Measurements from ENCODE around the gene RBBP4.
"Not testable (repeated sequence)": the region's sequence is repeated elsewhere in the genome, so short reads cannot be mapped to it uniquely, and the experiment has no call there.

RBBP4 gene

GRCh38 chr1:32695098-32695904, 44.3 kb downstream of the RBBP4 start:
- DNase-seq = no peak

GRCh38 chr1:32696041-32696440, 45.0 kb downstream of the RBBP4 start:
- DNase-seq = no peak

DNA sequence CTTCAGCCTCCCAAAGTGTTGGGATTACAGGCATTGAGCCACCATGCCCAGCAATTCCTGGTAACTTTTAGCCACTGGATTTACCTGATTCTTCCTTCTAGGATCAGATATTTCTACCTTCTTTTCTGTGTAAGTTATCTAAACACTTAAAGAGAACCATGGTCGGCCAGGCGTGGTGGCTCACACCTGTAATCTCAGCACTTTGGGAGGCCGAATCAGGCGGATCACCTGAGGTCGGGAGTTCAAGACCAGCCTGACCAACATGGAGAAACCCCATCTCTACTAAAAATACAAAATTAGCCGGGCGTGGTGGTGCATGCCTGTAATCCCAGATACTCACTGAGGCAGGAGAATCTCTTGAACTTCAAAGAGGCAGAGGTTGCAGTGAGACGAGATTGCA, 46.0 kb downstream of the RBBP4 start:
- DNase-seq = not testable (repeated sequence)

- no peak for DNase-seq
These were observed 50.5 kb downstream of the RBBP4 start for GRCh38 chr1:32701421-32701911.

DNA sequence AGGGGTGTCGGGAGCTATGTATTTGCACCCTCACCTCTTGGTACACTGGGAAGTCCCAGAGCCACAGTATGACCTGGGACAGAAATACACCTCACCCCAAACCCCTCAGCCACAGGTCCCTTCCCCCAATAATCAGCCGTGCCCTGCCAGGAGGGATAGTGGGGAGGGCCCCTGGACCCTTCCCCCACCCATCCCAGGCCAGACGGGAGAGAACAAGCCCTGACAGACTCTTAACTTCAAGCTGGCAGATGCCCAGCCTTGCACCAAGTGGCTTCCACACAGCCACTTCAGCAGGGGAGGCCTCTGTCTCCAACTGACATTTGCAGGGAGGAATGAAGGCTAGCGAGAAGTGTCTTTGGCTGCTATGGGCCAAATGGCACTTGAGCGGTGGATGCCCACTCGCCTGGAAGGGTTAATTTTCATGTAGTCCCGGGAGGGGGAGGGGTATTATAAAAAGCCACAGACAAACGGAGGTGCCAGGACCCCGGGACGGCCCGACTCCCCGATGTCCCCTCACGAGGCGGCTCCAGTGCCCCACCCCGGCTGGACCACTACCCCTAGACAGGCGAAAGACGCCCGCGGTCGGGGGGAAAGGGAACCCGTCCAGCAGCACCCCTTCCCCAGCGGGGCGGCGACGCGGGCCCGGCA, 51.1 kb downstream of the RBBP4 start:
- DNase-seq = no peak

DNA sequence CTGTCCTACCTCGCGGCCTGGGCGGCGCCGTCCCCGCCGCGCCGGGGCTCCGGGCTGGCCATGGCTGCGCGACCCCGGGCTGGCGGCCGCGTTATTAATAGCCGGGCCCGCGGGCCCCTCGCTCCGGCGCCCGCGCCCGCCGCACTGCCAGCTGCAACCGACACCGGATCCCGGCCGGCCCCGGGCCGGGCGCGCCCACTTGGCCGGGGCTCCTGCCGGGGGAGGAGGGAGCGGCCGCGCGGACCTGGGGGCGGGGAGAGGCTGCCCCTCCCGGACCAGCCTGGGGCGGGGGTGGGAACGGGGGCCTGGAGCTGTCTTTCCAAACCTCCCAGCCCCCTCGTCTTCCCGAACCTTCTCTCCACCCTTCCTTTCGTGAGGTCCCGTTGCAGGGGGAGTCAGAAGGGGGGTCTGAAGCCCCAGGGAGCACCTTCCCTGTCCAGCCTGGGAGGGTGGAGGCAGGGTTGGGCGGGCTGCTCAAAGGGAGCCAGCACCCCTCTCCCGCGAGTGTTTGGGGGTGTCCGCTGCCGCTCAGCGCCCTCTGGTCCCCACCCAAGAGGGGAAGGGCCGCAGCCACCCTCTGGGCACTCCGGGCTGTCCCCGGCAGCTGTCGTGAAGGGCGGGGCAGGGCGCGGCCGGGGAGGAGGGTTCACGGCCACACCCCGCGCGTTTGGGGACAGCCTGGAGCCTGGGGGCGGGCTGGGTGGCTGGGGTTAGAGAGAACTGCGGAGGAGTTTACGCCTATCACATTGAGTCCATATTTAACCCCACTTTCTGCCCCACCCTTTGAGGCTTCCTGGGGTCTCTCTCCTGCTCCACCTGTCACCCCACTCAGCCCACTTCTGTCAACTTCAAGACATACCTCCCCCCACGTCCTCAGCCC, 51.8 kb downstream of the RBBP4 start, which contains the start of gene SYNC:
TSS of gene SYNC (minus strand) at position 172 of the 880 bp plus-strand sequence. CDS start at position 62, 110 bp downstream.
- DNase-seq = no peak

- no peak for DNase-seq
These were observed 52.7 kb downstream of the RBBP4 start for GRCh38 chr1:32703479-32704291.

GRCh38 chr1:32705516-32705915, 54.5 kb downstream of the RBBP4 start:
- DNase-seq = no peak

DNA sequence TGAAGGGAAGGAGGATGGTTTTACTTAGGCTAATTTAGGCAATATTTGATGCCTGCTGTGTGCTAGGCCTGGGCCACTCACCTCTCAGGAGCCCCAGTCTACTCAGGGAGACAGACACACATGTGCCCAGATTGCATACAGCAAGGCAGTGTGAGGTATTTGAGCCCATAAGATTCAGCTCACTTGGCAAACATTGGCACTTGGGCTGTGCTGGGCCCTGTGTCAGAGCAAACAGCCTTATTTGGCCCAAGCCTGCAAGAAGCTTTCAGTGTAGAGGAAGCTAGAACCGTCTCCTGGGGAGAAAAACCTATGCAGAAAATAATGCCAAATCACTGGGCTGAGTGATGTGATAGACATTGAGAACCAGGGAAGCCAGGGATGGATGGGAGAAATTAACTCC, 55.5 kb downstream of the RBBP4 start:
- DNase-seq = no peak

- no peak for DNase-seq
These were observed 58.1 kb downstream of the RBBP4 start for GRCh38 chr1:32709075-32709474.

- DNase-seq = no peak
These were observed 58.5 kb downstream of the RBBP4 start for GRCh38 chr1:32709476-32709875.

DNA sequence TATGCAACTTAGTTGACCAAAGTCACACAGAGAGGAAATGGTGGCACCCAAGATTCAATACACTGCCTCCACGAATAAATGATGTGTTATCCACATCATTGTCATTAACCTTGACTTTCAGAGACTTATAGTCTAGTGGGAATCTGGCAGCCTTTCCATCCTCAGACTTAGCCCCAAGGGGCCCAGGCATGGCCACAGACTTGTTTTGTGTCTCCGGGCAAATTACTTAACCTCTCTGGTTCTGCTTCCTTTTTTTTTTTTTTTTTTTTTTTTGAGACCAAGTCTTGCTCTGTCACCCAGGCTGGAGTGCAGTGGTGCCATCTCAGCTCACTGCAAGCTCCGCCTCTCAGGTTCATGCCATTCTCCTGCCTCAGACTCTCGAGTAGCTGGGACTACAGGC, 60.2 kb downstream of the RBBP4 start:
- not testable (repeated sequence) for DNase-seq

DNA sequence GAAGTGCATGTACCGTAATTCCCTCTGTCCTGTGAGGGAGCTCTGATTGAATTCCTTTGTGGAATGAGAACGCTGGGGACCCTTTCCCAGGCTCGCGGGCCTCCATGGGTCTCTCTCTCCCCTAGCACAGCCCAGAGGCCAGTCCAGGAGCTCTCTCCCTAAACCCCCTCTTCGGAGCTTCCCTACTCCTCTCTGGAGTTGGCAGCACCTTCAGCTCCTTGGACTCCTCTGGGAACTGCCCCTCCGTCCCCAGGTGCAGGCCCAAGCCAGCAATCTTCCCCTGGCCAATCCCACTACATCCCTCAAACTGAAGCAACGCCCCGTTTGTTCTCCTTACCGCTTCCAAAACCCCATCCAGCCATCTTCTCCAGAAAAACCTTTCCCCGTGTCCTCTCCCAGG, 62.1 kb downstream of the RBBP4 start:
- no peak for DNase-seq

- no peak for DNase-seq
These were observed 63.3 kb downstream of the RBBP4 start for GRCh38 chr1:32714277-32714676.

GRCh38 chr1:32715901-32716311, 64.9 kb downstream of the RBBP4 start:
- DNase-seq = no peak

- peak in 3 of 5 experiments; percentile 9 to 70 (median 11) for DNase-seq
These were observed 65.5 kb downstream of the RBBP4 start for GRCh38 chr1:32716312-32717148.

- no peak for DNase-seq
These were observed 66.5 kb downstream of the RBBP4 start for GRCh38 chr1:32717503-32717902.

- no peak for DNase-seq
These were observed 67.0 kb downstream of the RBBP4 start for GRCh38 chr1:32718036-32718435.

DNA sequence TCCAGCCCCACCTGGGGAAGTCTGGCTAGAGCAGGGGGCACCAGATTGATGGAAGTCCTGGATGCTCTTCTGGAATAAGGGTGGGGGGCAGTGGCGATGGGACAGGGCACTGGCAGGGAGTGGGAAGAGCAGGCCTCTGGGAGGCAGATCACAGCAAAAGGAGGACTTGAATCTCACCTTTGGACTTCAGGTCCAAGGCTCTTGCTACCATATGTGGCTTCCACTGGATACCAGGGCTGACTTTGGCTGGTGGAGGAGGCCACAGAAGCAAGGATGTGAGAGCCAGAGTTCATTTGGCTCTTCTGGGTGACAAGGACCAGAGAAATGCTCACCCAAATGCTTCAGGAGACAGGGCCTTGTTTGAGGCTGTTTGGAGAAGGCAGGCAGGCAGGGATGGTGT, 67.5 kb downstream of the RBBP4 start:
- no peak for DNase-seq

DNA sequence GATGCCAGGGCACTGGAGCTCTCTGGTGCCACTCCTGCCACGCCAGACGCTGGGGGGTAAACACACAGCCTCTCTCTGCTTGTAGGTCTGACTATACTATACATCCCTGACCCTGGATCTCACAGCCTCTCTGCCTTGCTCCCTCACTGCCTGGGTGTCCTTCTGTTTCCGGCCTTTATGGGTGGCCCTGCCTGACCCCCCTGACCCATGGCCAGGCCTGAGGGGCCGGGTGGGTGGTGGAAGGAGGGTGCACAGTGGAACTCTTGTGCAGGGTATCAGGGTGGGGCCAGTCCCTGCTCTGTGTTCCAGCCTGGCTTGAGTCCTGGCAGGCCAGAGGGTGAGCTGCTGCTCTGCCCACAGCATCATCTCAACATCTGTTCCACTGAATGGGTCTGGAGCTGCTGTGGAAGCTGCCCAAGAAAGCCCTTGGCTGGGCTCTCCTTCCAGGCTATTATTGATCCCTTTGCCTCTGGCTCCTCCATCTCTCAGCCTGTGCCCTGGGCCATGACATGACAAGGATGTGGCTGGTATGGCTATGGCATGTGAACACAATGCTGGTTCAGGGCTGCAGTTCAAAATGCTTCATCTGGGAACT, 68.8 kb downstream of the RBBP4 start:
- DNase-seq = no peak

Measured in T-helper 2 cell (primary cell).